Lung (tissue), 12 donors: ENCODE results near the gene CDKN2A. TPM values are rescaled to one million over a fixed set of nuclear protein-coding genes. Genes with fewer than 3 reads are reported as not detected.

Experiments
- ATAC-seq: fragments of 200-7000 bp; cut with Tn5 transposase; one replicate; pipeline ENCODE4 v1.9.1; 2020; ENCODE audit warnings: moderate number of reproducible peaks; ENCODE audit not compliant: insufficient read depth, low FRiP score
- DNase-seq, 3 donors: peaks; one replicate each; pipeline ENCODE4 v3.0.0-alpha.2; 2013 to 2017
- H3K27ac ChIP-seq, 2 donors: one replicate each; pipeline ENCODE4 v1.5.1; 2013; ENCODE audit warnings: mild to moderate bottlenecking in 2 of 2, moderate library complexity in 2 of 2, control low read depth in 1 of 2, inconsistent platforms in 1 of 2, low read depth in 1 of 2, low read length in 1 of 2
- H3K27me3 ChIP-seq, 3 donors: one replicate each; pipeline ENCODE4 v1.5.1; 2013; ENCODE audit warnings: low read length in 2 of 3; ENCODE audit not compliant: control insufficient read depth in 3 of 3, insufficient read depth in 3 of 3
- H3K36me3 ChIP-seq, 4 donors: one replicate each; pipeline ENCODE4 v1.5.1; 2013; ENCODE audit warnings: low read length in 4 of 4, mild to moderate bottlenecking in 1 of 4, moderate library complexity in 1 of 4; ENCODE audit not compliant: control insufficient read depth in 4 of 4, insufficient read depth in 4 of 4
- H3K4me1 ChIP-seq, 5 donors: one replicate each; pipeline ENCODE4 v1.5.1; 2013; ENCODE audit warnings: low read length in 5 of 5, mild to moderate bottlenecking in 2 of 5, moderate library complexity in 1 of 5; ENCODE audit not compliant: control insufficient read depth in 5 of 5, insufficient read depth in 5 of 5
- H3K4me3 ChIP-seq: one replicate; pipeline ENCODE4 v1.5.1; 2013; ENCODE audit warnings: mild to moderate bottlenecking, control low read depth, moderate library complexity
- H3K9ac ChIP-seq, 2 donors: one replicate each; pipeline ENCODE4 v1.5.1; 2013; ENCODE audit warnings: low read length in 2 of 2, control low read depth in 1 of 2; ENCODE audit not compliant: insufficient read depth in 1 of 2
- H3K9me3 ChIP-seq, 4 donors: one replicate each; pipeline ENCODE4 v1.5.1; 2013; ENCODE audit warnings: low read length in 3 of 4, mild to moderate bottlenecking in 1 of 4, moderate library complexity in 1 of 4; ENCODE audit not compliant: control insufficient read depth in 4 of 4, insufficient read depth in 3 of 4
- WGBS, 2 donors: extraction: QIAGEN DNeasy Blood & Tissue Kit; methylation state at CpG; one replicate each; pipeline ENCODE4 v1.1.7; 2013; 5-methylcytosine and 5-hydroxymethylcytosine counted together
- polyA plus RNA-seq, 2 donors: library from polyadenylated mRNA; stranded (reverse); fragments of 200-250 nt; gene quantifications; one replicate each; pipeline ENCODE4 v1.2.1, GENCODE V29; 2013
- total RNA-seq, 2 donors: library from RNA; depleted of rRNA in 1 of 2; stranded (reverse); fragments of >200 nt in 1 of 2; gene quantifications; one replicate each; pipeline ENCODE4 v1.2.1, GENCODE V29; 2014 to 2021
- TF ChIP-seq, protein P1 (sequence below): IDR thresholded peaks from 2 replicates; pipeline ENCODE4 v1.5.1; 2012; ENCODE audit warnings: mild to moderate bottlenecking; ENCODE audit errors: control extremely low read depth, extremely low read depth
- donor health status: control.
- donor health status: control.
- donor health status: Bipolar disorder and iron deficiency.
- donor health status: healthy.
- donor health status: DM: yes; HTN: yes; CAD: no.

The CDKN2A gene
- total and polyA plus RNA-seq, 4 donors = 0.54 to 4.8 (median 1.1) TPM

GRCh38 chr9:21989440-21990189 lies 4.6 kb downstream of the CDKN2A start:
- 12 to 20% methylated on average over 35 of the region's 35 CpGs for WGBS, 2 donors
- H3K27ac ChIP-seq = no peak overlapping the region
- H3K9me3 ChIP-seq = peaks cover 0 to 10% (median 0%) of the 10 kb centered on the region in 4 donors
- TF ChIP-seq, protein P1, sequence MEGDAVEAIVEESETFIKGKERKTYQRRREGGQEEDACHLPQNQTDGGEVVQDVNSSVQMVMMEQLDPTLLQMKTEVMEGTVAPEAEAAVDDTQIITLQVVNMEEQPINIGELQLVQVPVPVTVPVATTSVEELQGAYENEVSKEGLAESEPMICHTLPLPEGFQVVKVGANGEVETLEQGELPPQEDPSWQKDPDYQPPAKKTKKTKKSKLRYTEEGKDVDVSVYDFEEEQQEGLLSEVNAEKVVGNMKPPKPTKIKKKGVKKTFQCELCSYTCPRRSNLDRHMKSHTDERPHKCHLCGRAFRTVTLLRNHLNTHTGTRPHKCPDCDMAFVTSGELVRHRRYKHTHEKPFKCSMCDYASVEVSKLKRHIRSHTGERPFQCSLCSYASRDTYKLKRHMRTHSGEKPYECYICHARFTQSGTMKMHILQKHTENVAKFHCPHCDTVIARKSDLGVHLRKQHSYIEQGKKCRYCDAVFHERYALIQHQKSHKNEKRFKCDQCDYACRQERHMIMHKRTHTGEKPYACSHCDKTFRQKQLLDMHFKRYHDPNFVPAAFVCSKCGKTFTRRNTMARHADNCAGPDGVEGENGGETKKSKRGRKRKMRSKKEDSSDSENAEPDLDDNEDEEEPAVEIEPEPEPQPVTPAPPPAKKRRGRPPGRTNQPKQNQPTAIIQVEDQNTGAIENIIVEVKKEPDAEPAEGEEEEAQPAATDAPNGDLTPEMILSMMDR = no peak
- peaks cover 7 to 89% (median 84%) of the 10 kb centered on the region in 3 donors for H3K27me3 ChIP-seq
- no peak for DNase-seq
- H3K4me3 ChIP-seq = no peak overlapping the region
- H3K36me3 ChIP-seq = no peaks in the 10 kb centered on the region
- H3K4me1 ChIP-seq = peaks cover 0 to 9% (median 0%) of the 10 kb centered on the region in 5 donors
- ATAC-seq = no peak
- H3K9ac ChIP-seq = no peak overlapping the region

- TF ChIP-seq, protein P1 = no peak
- H3K9ac ChIP-seq = no peak overlapping the region
- H3K27ac ChIP-seq = no peak overlapping the region
- peaks cover 0 to 4% (median 0%) of the 10 kb centered on the region in 5 donors for H3K4me1 ChIP-seq
- H3K36me3 ChIP-seq = no peaks in the 10 kb centered on the region
- DNase-seq (no peak), ATAC-seq (no peak)
- H3K27me3 ChIP-seq = peaks cover 7 to 96% (median 90%) of the 10 kb centered on the region in 3 donors
- peaks cover 0 to 8% (median 0%) of the 10 kb centered on the region in 4 donors for H3K9me3 ChIP-seq
- 24 to 32% methylated on average over 9 of the region's 9 CpGs for WGBS, 2 donors
- H3K4me3 ChIP-seq = no peak overlapping the region
Measured at GRCh38 chr9:21988056-21988990, 5.9 kb downstream of the CDKN2A start.

GRCh38 chr9:21985964-21986667 lies 8.1 kb downstream of the CDKN2A start:
- Histone ChIP-seq H3K27me3 (peaks cover 7 to 98% (median 87%) of the 10 kb centered on the region in 3 donors), H3K4me1 (peaks cover 0 to 4% (median 0%) of the 10 kb centered on the region in 5 donors), H3K9ac (no peak overlapping the region), H3K36me3 (no peaks in the 10 kb centered on the region), H3K27ac (no peak overlapping the region), H3K4me3 (no peak overlapping the region), H3K9me3 (peaks cover 0 to 8% (median 0%) of the 10 kb centered on the region in 4 donors)
- no peak for ATAC-seq
- DNase-seq = no peak
- WGBS, 2 donors = 63 to 69% methylated on average over 5 of the region's 5 CpGs
- TF ChIP-seq, protein P1 = no peak
